IMR-90 (cell line): Measurements from ENCODE around the gene SYNE2. TPM values are rescaled to one million over a fixed set of nuclear protein-coding genes. Genes with fewer than 3 reads are reported as not detected.

Source experiments
- ATAC-seq: fragments of 200-7000 bp; cut with Tn5 transposase; 2 replicates; pipeline ENCODE4 v1.9.1; 2020; ENCODE audit warnings: low read depth, mild to moderate bottlenecking, moderate library complexity
- BruUV-seq: library from RNA; stranded (reverse); fragments of 400-500 nt; replicated peaks from 2 replicates; lab custom pipeline; 2021; lab: Mats Ljungman, UMichigan
- CTCF ChIA-PET: fragments of 300-600 bp; formaldehyde crosslinking; extraction: SDS; loops from one replicate; lab custom pipeline; 2021; ENCODE audit warnings: antibody characterized with exemption; lab: Yijun Ruan, JAX
- POLR2A ChIA-PET: fragments of 300-600 bp; sonication (Branson Sonifier 250); formaldehyde crosslinking; loops from one replicate; lab custom pipeline; 2022; ENCODE audit warnings: antibody characterized with exemption; ENCODE audit not compliant: unreplicated experiment; lab: Charles Lee
- DNase-seq: peaks from one replicate; pipeline ENCODE4 v3.0.0; 2013
- H2AFZ ChIP-seq: replicated peaks from 2 replicates; pipeline ENCODE3; 2013; ENCODE audit warnings: low read length, mild to moderate bottlenecking; ENCODE audit not compliant: poor library complexity
- H2AK5ac ChIP-seq: 2 replicates; pipeline ENCODE4 v1.6.1; 2013; ENCODE audit warnings: low read depth, low read length, inconsistent platforms
- H2AK9ac ChIP-seq: replicated peaks from 2 replicates; pipeline ENCODE3; 2013; ENCODE audit warnings: mild to moderate bottlenecking, low read depth, low read length, moderate library complexity; ENCODE audit not compliant: poor library complexity
- H2BK120ac ChIP-seq: 2 replicates; pipeline ENCODE4 v1.6.1; 2013; ENCODE audit warnings: low read depth, low read length, inconsistent platforms
- H2BK15ac ChIP-seq: 3 replicates; pipeline ENCODE4 v1.6.1; 2013; ENCODE audit warnings: low read depth, low read length, inconsistent platforms
- H2BK20ac ChIP-seq: 2 replicates; pipeline ENCODE4 v1.6.1; 2013; ENCODE audit warnings: low read depth, mild to moderate bottlenecking, inconsistent platforms, low read length, moderate library complexity
- H2BK5ac ChIP-seq: 2 replicates; pipeline ENCODE4 v1.6.1; 2013; ENCODE audit warnings: mild to moderate bottlenecking, low read depth, low read length, inconsistent platforms; ENCODE audit not compliant: poor library complexity, severe bottlenecking
- H3K14ac ChIP-seq: replicated peaks from 2 replicates; pipeline ENCODE4 v1.6.1; 2013; ENCODE audit warnings: low read depth, low read length, inconsistent platforms
- H3K18ac ChIP-seq: 2 replicates; pipeline ENCODE4 v1.6.1; 2013; ENCODE audit warnings: low read depth, low read length, control low read depth
- H3K23ac ChIP-seq: 2 replicates; pipeline ENCODE4 v1.6.1; 2013; ENCODE audit warnings: low read depth, low read length, inconsistent platforms
- H3K27ac ChIP-seq: 2 replicates; pipeline ENCODE4 v1.5.1; 2013; ENCODE audit warnings: mild to moderate bottlenecking, control low read depth, low read length; ENCODE audit not compliant: insufficient read depth
- H3K27me3 ChIP-seq: 2 replicates; pipeline ENCODE4 v1.6.1; 2013; ENCODE audit warnings: low read length; ENCODE audit not compliant: control insufficient read depth, insufficient read depth
- H3K36me3 ChIP-seq: 2 replicates; pipeline ENCODE4 v1.6.1; 2013; ENCODE audit warnings: low read length, mixed read lengths; ENCODE audit not compliant: control insufficient read depth, insufficient read depth
- H3K4ac ChIP-seq: 2 replicates; pipeline ENCODE4 v1.6.1; 2013; ENCODE audit warnings: low read depth, low read length, inconsistent platforms
- H3K4me1 ChIP-seq: 2 replicates; pipeline ENCODE4 v1.6.1; 2013; ENCODE audit warnings: low read length, mixed read lengths; ENCODE audit not compliant: control insufficient read depth, insufficient read depth
- H3K4me2 ChIP-seq: 2 replicates; pipeline ENCODE4 v1.6.1; 2013; ENCODE audit warnings: low read depth, mild to moderate bottlenecking, control low read depth, low read length, moderate library complexity
- H3K4me3 ChIP-seq: 2 replicates; pipeline ENCODE4 v1.5.1; 2013; ENCODE audit warnings: low read depth, mild to moderate bottlenecking, control low read depth, low read length, moderate library complexity; ENCODE audit not compliant: insufficient read depth
- H3K56ac ChIP-seq: 2 replicates; pipeline ENCODE4 v1.6.1; 2013; ENCODE audit warnings: low read length, inconsistent platforms; ENCODE audit not compliant: insufficient read depth; ENCODE audit errors: extremely low read depth
- H3K79me1 ChIP-seq, 2 experiments: 2 replicates each; pipeline ENCODE4 v1.6.1; 2013; ENCODE audit warnings: low read length in 2 of 2, inconsistent platforms in 1 of 2, low read depth in 1 of 2
- H3K9ac ChIP-seq: 2 replicates; pipeline ENCODE4 v1.6.1; 2013; ENCODE audit warnings: low read depth, low read length, control low read depth
- H3K9me1 ChIP-seq: 2 replicates; pipeline ENCODE4 v1.6.1; 2013; ENCODE audit warnings: low read length, inconsistent platforms; ENCODE audit not compliant: insufficient read depth
- H3K9me3 ChIP-seq: 2 replicates; pipeline ENCODE4 v1.6.1; 2013; ENCODE audit warnings: low read length; ENCODE audit not compliant: control insufficient read depth, insufficient read depth
- H4K20me1 ChIP-seq: 2 replicates; pipeline ENCODE4 v1.6.1; 2013; ENCODE audit warnings: low read length, inconsistent platforms; ENCODE audit not compliant: insufficient read depth
- H4K5ac ChIP-seq: 2 replicates; pipeline ENCODE4 v1.6.1; 2013; ENCODE audit warnings: mild to moderate bottlenecking, low read depth, low read length, control low read depth
- H4K8ac ChIP-seq, 2 experiments: 2 replicates each; pipeline ENCODE4 v1.6.1; 2013; ENCODE audit warnings: low read depth in 2 of 2, low read length in 2 of 2, control low read depth in 1 of 2, inconsistent platforms in 1 of 2
- H4K91ac ChIP-seq: 2 replicates; pipeline ENCODE4 v1.6.1; 2013; ENCODE audit warnings: low read depth, low read length, inconsistent platforms; ENCODE audit not compliant: insufficient read depth
- BHLHE40 ChIP-seq: fragments of 150-350 bp; IDR thresholded peaks from 2 replicates; pipeline ENCODE4 v1.6.1; 2016; ENCODE audit warnings: mild to moderate bottlenecking, low read depth, low read length
- CEBPB ChIP-seq: IDR thresholded peaks from 2 replicates; pipeline ENCODE4 v1.6.1; 2012; ENCODE audit warnings: low read depth, low read length, improper control_type of control experiment
- CHD1 ChIP-seq: IDR thresholded peaks from 2 replicates; pipeline ENCODE4 v1.6.1; 2012; ENCODE audit warnings: low read depth, low read length, improper control_type of control experiment
- ELK1 ChIP-seq: fragments of 150-350 bp; IDR thresholded peaks from 2 replicates; pipeline ENCODE4 v1.6.1; 2016; ENCODE audit warnings: low read depth, mild to moderate bottlenecking, low read length, moderate library complexity, borderline replicate concordance
- FOS ChIP-seq: fragments of 150-350 bp; IDR thresholded peaks from 2 replicates; pipeline ENCODE4 v1.6.1; 2016; ENCODE audit warnings: low read depth, low read length
- MAFK ChIP-seq: IDR thresholded peaks from 2 replicates; pipeline ENCODE4 v1.6.1; 2012; ENCODE audit warnings: low read depth, low read length, improper control_type of control experiment
- MAZ ChIP-seq: IDR thresholded peaks from 2 replicates; pipeline ENCODE4 v1.6.1; 2012; ENCODE audit warnings: low read depth, mild to moderate bottlenecking, low read length, improper control_type of control experiment, moderate library complexity, borderline replicate concordance
- MXI1 ChIP-seq: IDR thresholded peaks from 2 replicates; pipeline ENCODE4 v1.6.1; 2012; ENCODE audit warnings: low read depth, mild to moderate bottlenecking, low read length, moderate library complexity, borderline replicate concordance
- NFE2L2 ChIP-seq: fragments of 150-350 bp; IDR thresholded peaks from 2 replicates; pipeline ENCODE4 v1.6.1; 2016; ENCODE audit warnings: low read depth, mild to moderate bottlenecking, low read length
- POLR2A ChIP-seq: IDR thresholded peaks from 2 replicates; pipeline ENCODE4 v1.6.1; 2012; ENCODE audit warnings: mild to moderate bottlenecking, low read depth, low read length
- RAD21 ChIP-seq: IDR thresholded peaks from 2 replicates; pipeline ENCODE4 v1.6.1; 2012; ENCODE audit warnings: low read length, improper control_type of control experiment
- RCOR1 ChIP-seq: IDR thresholded peaks from 2 replicates; pipeline ENCODE4 v1.6.1; 2012; ENCODE audit warnings: mild to moderate bottlenecking, low read length, improper control_type of control experiment; ENCODE audit not compliant: insufficient replicate concordance
- RFX5 ChIP-seq: IDR thresholded peaks from 2 replicates; pipeline ENCODE4 v1.8.0; 2012; ENCODE audit warnings: low read depth, mild to moderate bottlenecking, low read length, moderate library complexity
- SMC3 ChIP-seq: fragments of 150-350 bp; IDR thresholded peaks from 2 replicates; pipeline ENCODE4 v1.6.1; 2016; ENCODE audit warnings: low read depth, mild to moderate bottlenecking, antibody characterized with exemption, low read length, moderate library complexity
- whole genome bisulfite sequencing, 2 experiments: methylation state at CpG; one replicate each; pipeline versions ENCODE4 v1.1.5 to v1.1.7; 2013; ENCODE audit warnings: missing lambda C conversion rate in 2 of 2; ENCODE audit not compliant: insufficient read length in 1 of 2; ENCODE audit errors: extremely low coverage in 2 of 2; 5-methylcytosine and 5-hydroxymethylcytosine counted together
- dilution Hi-C: fragments of 300-500 bp; cut with HindIII; formaldehyde crosslinking; loops from one replicate; pipeline ENCODE4 v1.14.3; 2018; ENCODE audit warnings: low sequenced_read_pairs; ENCODE audit not compliant: unreplicated experiment
- in situ Hi-C: fragments of 300-500 bp; cut with MboI; formaldehyde crosslinking; loops from 3 replicates; pipeline ENCODE4 v1.14.3; 2019; ENCODE audit warnings: low sequenced_read_pairs, inconsistent platforms, mixed read lengths
- intact Hi-C: fragments of 100-400 bp; cut with micrococcal nuclease; formaldehyde crosslinking; loops from 2 replicates; pipeline ENCODE4 v1.10.0; 2022
- polyA plus RNA-seq, 3 experiments: library from polyadenylated mRNA; depleted of rRNA; stranded (reverse); fragments of >200 nt; gene quantifications; 2 replicates each; pipeline ENCODE4 v1.2.3, GENCODE V29; 2012; ENCODE audit warnings: low replicate concordance in 1 of 3
- total RNA-seq: library from RNA; depleted of rRNA; stranded (reverse); fragments of >200 nt; gene quantifications from 2 replicates; pipeline ENCODE4 v1.2.3, GENCODE V29; 2012
- TF ChIP-seq, protein P1 (sequence below): fragments of 150-350 bp; IDR thresholded peaks from 2 replicates; pipeline ENCODE4 v1.6.1; 2017; ENCODE audit warnings: mild to moderate bottlenecking, antibody characterized with exemption, low read length, low read depth
- TF ChIP-seq, protein P2 (sequence below): conservative IDR thresholded peaks from 2 replicates; pipeline ENCODE4 v1.5.1; 2012; ENCODE audit warnings: mild to moderate bottlenecking, low read depth, low read length, improper control_type of control experiment

SYNE2 gene
- total and polyA plus RNA-seq, 2 of the 4 experiments (the other 2 are of a cell fraction): 5.2 to 28.9 TPM

- BruUV-seq: no TSS peak
These were observed 111.3 kb downstream of the SYNE2 start for GRCh38 chr14:63964113-63964512.

More at GRCh38 chr14:63964113-63964512, 111.3 kb downstream of the SYNE2 start:
- intact Hi-C loops (loop anchor here (10.0 kb wide), 1 partner anchor 109 kb away; the partner anchor contains the start of gene SYNE2), dilution Hi-C loops (no loop called here), in situ Hi-C loops (no loop called here)
- H2AK5ac ChIP-seq: no peak overlapping the region
- no peak overlapping the region for H3K4me3 ChIP-seq
- H3K79me1 ChIP-seq: no peaks in the 10 kb centered on the region
- H3K56ac ChIP-seq: no peak overlapping the region
- DNase-seq (no peak), ATAC-seq (no peak)
- H3K9me1 ChIP-seq: peaks cover 4% of the 10 kb centered on the region; the same call in 1 of the 2 replicates
- ChIA-PET CTCF (no interaction called here), POLR2A (no interaction called here)
- H4K20me1 ChIP-seq: no peaks in the 10 kb centered on the region
- no peak overlapping the region for H3K4ac ChIP-seq
- H2BK20ac ChIP-seq: no peak overlapping the region
- H2AFZ ChIP-seq: no peak overlapping the region
- H3K27me3 ChIP-seq: no peaks in the 10 kb centered on the region
- no peak overlapping the region for H2BK120ac ChIP-seq
- H3K23ac ChIP-seq: no peak overlapping the region
- H3K18ac ChIP-seq: no peak overlapping the region
- WGBS, 2 experiments: no CpG with 5 or more reads among the region's 2 CpGs
- H3K27ac ChIP-seq: no peak overlapping the region
- H3K36me3 ChIP-seq: no peaks in the 10 kb centered on the region
- no peak overlapping the region for H4K5ac ChIP-seq
- H3K9me3 ChIP-seq: no peaks in the 10 kb centered on the region
- no peak overlapping the region for H2BK5ac ChIP-seq
- H4K8ac ChIP-seq: no peak overlapping the region
- no peak overlapping the region for H3K4me2 ChIP-seq
- 0 out of 2 replicates have a peak, but pooled peaks cover 2% of the 10 kb centered on the region for H3K4me1 ChIP-seq
- peak overlapping the region; percentile 65 for H2AK9ac ChIP-seq
- TF ChIP-seq MXI1 (no peak), NFE2L2 (no peak), RFX5 (no peak), MAFK (no peak), RAD21 (no peak), POLR2A (no peak), BHLHE40 (no peak), CEBPB (no peak), RCOR1 (no peak), SMC3 (no peak), ELK1 (no peak), FOS (no peak), CHD1 (no peak), MAZ (no peak)
- TF ChIP-seq, protein P1, sequence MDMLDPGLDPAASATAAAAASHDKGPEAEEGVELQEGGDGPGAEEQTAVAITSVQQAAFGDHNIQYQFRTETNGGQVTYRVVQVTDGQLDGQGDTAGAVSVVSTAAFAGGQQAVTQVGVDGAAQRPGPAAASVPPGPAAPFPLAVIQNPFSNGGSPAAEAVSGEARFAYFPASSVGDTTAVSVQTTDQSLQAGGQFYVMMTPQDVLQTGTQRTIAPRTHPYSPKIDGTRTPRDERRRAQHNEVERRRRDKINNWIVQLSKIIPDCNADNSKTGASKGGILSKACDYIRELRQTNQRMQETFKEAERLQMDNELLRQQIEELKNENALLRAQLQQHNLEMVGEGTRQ: no peak
- TF ChIP-seq, protein P2, sequence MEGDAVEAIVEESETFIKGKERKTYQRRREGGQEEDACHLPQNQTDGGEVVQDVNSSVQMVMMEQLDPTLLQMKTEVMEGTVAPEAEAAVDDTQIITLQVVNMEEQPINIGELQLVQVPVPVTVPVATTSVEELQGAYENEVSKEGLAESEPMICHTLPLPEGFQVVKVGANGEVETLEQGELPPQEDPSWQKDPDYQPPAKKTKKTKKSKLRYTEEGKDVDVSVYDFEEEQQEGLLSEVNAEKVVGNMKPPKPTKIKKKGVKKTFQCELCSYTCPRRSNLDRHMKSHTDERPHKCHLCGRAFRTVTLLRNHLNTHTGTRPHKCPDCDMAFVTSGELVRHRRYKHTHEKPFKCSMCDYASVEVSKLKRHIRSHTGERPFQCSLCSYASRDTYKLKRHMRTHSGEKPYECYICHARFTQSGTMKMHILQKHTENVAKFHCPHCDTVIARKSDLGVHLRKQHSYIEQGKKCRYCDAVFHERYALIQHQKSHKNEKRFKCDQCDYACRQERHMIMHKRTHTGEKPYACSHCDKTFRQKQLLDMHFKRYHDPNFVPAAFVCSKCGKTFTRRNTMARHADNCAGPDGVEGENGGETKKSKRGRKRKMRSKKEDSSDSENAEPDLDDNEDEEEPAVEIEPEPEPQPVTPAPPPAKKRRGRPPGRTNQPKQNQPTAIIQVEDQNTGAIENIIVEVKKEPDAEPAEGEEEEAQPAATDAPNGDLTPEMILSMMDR: no peak
- H3K9ac ChIP-seq: no peak overlapping the region
- no peak overlapping the region for H2BK15ac ChIP-seq
- no peak overlapping the region for H3K14ac ChIP-seq
- H4K91ac ChIP-seq: no peak overlapping the region
